ENCODE data around the gene TMBIM6. TPM values are rescaled to one million over a fixed set of nuclear protein-coding genes. Genes with fewer than 3 reads are reported as not detected.

TMBIM6 gene
- total RNA-seq, 1 experiment from 2014 or later: 525 TPM

DNA sequence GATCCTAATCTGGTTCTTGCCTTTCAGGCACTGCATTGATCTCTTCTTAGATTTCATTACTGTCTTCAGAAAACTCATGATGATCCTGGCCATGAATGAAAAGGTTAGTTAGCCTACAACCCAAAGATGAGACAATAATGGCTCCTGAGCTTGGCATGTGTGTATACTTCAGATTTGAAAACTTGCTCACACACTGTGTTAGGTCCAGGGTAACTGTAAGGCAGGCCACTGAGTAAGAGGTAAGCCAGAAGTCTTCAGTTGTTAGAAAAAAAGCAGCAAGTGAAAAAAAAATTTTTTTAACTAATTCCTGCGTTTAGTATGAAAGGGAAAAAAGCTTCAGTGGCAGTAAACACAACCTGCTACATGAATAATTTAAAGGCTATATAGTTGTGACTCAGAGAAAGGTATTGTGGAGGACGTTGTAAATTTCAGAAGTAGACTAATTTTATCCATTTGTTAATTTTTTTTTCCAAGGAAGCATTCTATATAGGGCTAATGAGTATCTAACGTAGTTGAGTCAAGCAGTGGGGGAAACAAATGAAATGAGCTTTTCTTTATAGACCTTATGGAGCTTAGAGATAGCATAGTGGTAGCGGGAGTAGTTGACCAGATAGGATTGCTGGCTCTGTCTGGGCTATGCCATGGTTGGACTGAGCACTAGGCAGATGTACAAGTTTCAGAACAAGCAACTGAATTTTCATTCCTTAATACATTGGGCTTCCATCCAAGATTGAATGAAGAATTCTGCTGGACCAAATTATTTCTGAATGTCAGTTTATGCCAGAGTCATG is 20.5 kb downstream of the TMBIM6 start:
- TF ChIP-seq, protein P1, sequence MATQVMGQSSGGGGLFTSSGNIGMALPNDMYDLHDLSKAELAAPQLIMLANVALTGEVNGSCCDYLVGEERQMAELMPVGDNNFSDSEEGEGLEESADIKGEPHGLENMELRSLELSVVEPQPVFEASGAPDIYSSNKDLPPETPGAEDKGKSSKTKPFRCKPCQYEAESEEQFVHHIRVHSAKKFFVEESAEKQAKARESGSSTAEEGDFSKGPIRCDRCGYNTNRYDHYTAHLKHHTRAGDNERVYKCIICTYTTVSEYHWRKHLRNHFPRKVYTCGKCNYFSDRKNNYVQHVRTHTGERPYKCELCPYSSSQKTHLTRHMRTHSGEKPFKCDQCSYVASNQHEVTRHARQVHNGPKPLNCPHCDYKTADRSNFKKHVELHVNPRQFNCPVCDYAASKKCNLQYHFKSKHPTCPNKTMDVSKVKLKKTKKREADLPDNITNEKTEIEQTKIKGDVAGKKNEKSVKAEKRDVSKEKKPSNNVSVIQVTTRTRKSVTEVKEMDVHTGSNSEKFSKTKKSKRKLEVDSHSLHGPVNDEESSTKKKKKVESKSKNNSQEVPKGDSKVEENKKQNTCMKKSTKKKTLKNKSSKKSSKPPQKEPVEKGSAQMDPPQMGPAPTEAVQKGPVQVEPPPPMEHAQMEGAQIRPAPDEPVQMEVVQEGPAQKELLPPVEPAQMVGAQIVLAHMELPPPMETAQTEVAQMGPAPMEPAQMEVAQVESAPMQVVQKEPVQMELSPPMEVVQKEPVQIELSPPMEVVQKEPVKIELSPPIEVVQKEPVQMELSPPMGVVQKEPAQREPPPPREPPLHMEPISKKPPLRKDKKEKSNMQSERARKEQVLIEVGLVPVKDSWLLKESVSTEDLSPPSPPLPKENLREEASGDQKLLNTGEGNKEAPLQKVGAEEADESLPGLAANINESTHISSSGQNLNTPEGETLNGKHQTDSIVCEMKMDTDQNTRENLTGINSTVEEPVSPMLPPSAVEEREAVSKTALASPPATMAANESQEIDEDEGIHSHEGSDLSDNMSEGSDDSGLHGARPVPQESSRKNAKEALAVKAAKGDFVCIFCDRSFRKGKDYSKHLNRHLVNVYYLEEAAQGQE (IDR thresholded peaks at IDR 0.05; ENCODE audit: insufficient read depth in 1 of 2, low read depth in 2 of 2, low read length in 1 of 2): no peak
- no peak for TF ChIP-seq TCF7L2 (IDR thresholded peaks at IDR 0.05; ENCODE audit: low read depth, low read length)
- ATAC-seq (no peak), DNase-seq (ENCODE audit: low read depth, low spot score) (no peak)
- H3K27ac ChIP-seq (ENCODE audit: low read length): no peak overlapping the region
- BruUV-seq (replicated peaks): no TSS peak
- no peak overlapping the region for H3K4me3 ChIP-seq (ENCODE audit: low read depth in 2 of 2, low read length in 2 of 2)
- intact Hi-C loops (cut with micrococcal nuclease; ENCODE audit: unreplicated experiment): no loop called here
- ChIA-PET POLR2A (no interaction called here), CTCF (no interaction called here)
- no peaks in the 10 kb centered on the region for H3K4me1 ChIP-seq (ENCODE audit: control insufficient read depth, insufficient read depth, low read length)
- H3K36me3 ChIP-seq (ENCODE audit: control insufficient read depth, insufficient read depth, low read length): peaks cover 43% of the 10 kb centered on the region
- no peaks in the 10 kb centered on the region for H3K9me3 ChIP-seq (ENCODE audit: control insufficient read depth, insufficient read depth, low read depth, low read length)
- H3K27me3 ChIP-seq (ENCODE audit: control insufficient read depth, insufficient read depth, low read length): no peaks in the 10 kb centered on the region
- in situ Hi-C loops (cut with HindIII; ENCODE audit: low pct_unique_long_range_greater_than_20kb, low sequenced_read_pairs): no loop called here

DNA sequence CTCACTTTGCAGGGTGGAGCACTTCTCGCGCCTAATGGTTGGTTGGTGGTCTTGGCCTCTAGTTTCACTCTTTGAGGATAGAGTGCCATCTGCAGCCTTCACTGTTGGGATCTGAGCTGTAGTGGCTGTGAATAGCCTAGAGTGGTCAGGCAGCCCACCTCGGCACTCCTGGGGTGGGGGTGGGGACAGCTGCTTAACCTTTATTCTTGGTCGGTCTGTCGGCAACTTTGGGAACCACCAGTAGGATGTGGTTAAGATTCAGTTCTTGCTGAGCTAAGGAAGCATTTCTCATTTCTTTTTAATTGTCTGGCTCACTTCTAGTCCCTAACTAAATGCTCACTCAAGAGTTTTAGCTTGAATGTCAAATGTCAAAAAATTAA is 21.1 kb downstream of the TMBIM6 start:
- no TSS peak for BruUV-seq (replicated peaks)
- POLR2A ChIA-PET: no interaction called here
- intact Hi-C loops (cut with micrococcal nuclease; ENCODE audit: unreplicated experiment): no loop called here

More for the DNA sequence above, 21.1 kb downstream of the TMBIM6 start:
- in situ Hi-C loops (cut with HindIII; ENCODE audit: low pct_unique_long_range_greater_than_20kb, low sequenced_read_pairs): no loop called here
- no peaks in the 10 kb centered on the region for H3K9me3 ChIP-seq (ENCODE audit: control insufficient read depth, insufficient read depth, low read depth, low read length)
- no peak overlapping the region for H3K4me3 ChIP-seq (ENCODE audit: low read depth in 2 of 2, low read length in 2 of 2)
- CTCF ChIA-PET: no interaction called here
- H3K27ac ChIP-seq (ENCODE audit: low read length): no peak overlapping the region
- DNase-seq (ENCODE audit: low read depth, low spot score): no peak
- no peak for TF ChIP-seq POLR2AphosphoS5 (IDR thresholded peaks at IDR 0.05; ENCODE audit: low read depth, low read length)
- TF ChIP-seq TCF7L2 (IDR thresholded peaks at IDR 0.05; ENCODE audit: low read depth, low read length): no peak
- TF ChIP-seq SIN3A (IDR thresholded peaks at IDR 0.05; ENCODE audit: borderline replicate concordance, insufficient read depth, low read depth, low read length): no peak
- TF ChIP-seq, protein P2, sequence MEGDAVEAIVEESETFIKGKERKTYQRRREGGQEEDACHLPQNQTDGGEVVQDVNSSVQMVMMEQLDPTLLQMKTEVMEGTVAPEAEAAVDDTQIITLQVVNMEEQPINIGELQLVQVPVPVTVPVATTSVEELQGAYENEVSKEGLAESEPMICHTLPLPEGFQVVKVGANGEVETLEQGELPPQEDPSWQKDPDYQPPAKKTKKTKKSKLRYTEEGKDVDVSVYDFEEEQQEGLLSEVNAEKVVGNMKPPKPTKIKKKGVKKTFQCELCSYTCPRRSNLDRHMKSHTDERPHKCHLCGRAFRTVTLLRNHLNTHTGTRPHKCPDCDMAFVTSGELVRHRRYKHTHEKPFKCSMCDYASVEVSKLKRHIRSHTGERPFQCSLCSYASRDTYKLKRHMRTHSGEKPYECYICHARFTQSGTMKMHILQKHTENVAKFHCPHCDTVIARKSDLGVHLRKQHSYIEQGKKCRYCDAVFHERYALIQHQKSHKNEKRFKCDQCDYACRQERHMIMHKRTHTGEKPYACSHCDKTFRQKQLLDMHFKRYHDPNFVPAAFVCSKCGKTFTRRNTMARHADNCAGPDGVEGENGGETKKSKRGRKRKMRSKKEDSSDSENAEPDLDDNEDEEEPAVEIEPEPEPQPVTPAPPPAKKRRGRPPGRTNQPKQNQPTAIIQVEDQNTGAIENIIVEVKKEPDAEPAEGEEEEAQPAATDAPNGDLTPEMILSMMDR (IDR thresholded peaks at IDR 0.05): no peak
- TF ChIP-seq, protein P1 (IDR thresholded peaks at IDR 0.05; ENCODE audit: insufficient read depth in 1 of 2, low read depth in 2 of 2, low read length in 1 of 2): no peak
- peaks cover 39% of the 10 kb centered on the region for H3K36me3 ChIP-seq (ENCODE audit: control insufficient read depth, insufficient read depth, low read length)
- no peaks in the 10 kb centered on the region for H3K4me1 ChIP-seq (ENCODE audit: control insufficient read depth, insufficient read depth, low read length)
- H3K27me3 ChIP-seq (ENCODE audit: control insufficient read depth, insufficient read depth, low read length): no peaks in the 10 kb centered on the region
- no peak for ATAC-seq
